Tibial nerve (tissue), 4 donors: ENCODE data around the gene C1orf35. TPM values are rescaled to one million over a fixed set of nuclear protein-coding genes. Genes with fewer than 3 reads are reported as not detected.

Experiments used
- DNase-seq, 2 donors: peaks; one replicate each; pipeline ENCODE4 v3.0.0-alpha.2; 2019; ENCODE audit warnings: low spot score in 2 of 2
- H3K27ac ChIP-seq, 4 donors: fragments of 200-600 bp; sonication (generic) in 3 of 4; one replicate each; pipeline ENCODE4 v1.5.1; 2017 to 2019; ENCODE audit warnings: mild to moderate bottlenecking in 1 of 4
- H3K27me3 ChIP-seq, 2 donors: fragments of 200-600 bp; sonication (generic) in 1 of 2; one replicate each; pipeline versions ENCODE4 v1.5.1 to v1.6.0; 2017 to 2019
- H3K36me3 ChIP-seq, 3 donors: fragments of 200-600 bp; sonication (generic); one replicate each; pipeline ENCODE4 v1.5.1; 2018 to 2019
- H3K4me1 ChIP-seq, 4 donors: fragments of 200-600 bp; sonication (generic) in 3 of 4; one replicate each; pipeline ENCODE4 v1.5.1; 2017 to 2019
- H3K4me3 ChIP-seq, 4 donors: fragments of 200-600 bp; sonication (generic) in 3 of 4; one replicate each; pipeline ENCODE4 v1.5.1; 2017 to 2019; ENCODE audit warnings: mild to moderate bottlenecking in 1 of 4, moderate library complexity in 1 of 4
- H3K9me3 ChIP-seq, 4 donors: fragments of 200-600 bp; sonication (generic) in 3 of 4; one replicate each; pipeline ENCODE4 v1.5.1; 2017 to 2019
- CTCF ChIP-seq, 5 experiments: fragments of 200-600 bp in 3 of 5; fragments of 450-650 bp in 2 of 5; sonication (generic) in 3 of 5; IDR thresholded peaks; one replicate each; pipeline ENCODE4 v1.5.1; 2016 to 2019; ENCODE audit warnings: antibody characterized with exemption in 5 of 5, mild to moderate bottlenecking in 3 of 5, moderate library complexity in 2 of 5
- EP300 ChIP-seq, 2 donors: sonication (generic); formaldehyde crosslinking; IDR thresholded peaks; one replicate each; pipeline ENCODE4 v1.6.1; 2017; ENCODE audit warnings: antibody characterized with exemption in 2 of 2, mild to moderate bottlenecking in 1 of 2
- POLR2A ChIP-seq, 2 donors: fragments of 450-650 bp; IDR thresholded peaks; one replicate each; pipeline ENCODE4 v1.6.1; 2017; ENCODE audit warnings: antibody characterized with exemption in 2 of 2, mild to moderate bottlenecking in 2 of 2, moderate library complexity in 2 of 2
- WGBS, 2 donors: methylation state at CpG; one replicate each; pipeline ENCODE4 v1.1.5; 2018; 5-methylcytosine and 5-hydroxymethylcytosine counted together
- small RNA-seq: library from RNA; depleted of rRNA; stranded (forward); fragments of <200 nt; gene quantifications from one replicate; pipeline ENCODE3, GENCODE V24; 2016
- total RNA-seq, 4 donors: library from RNA; depleted of rRNA; stranded (reverse); fragments of >200 nt; gene quantifications; one replicate each; pipeline ENCODE4 v1.1.0, GENCODE V29; 2016

C1orf35 gene
- total RNA-seq, 4 donors from 2014 or later, result 26.4 to 38.5 (median 27.1) TPM

GRCh38 chr1:228058949-228059633 lies 44.0 kb downstream of the C1orf35 start:
- no peak for TF ChIP-seq CTCF (IDR thresholded peaks at IDR 0.05)
- no peak for TF ChIP-seq EP300 (IDR thresholded peaks at IDR 0.05)
- no peak for TF ChIP-seq POLR2A (IDR thresholded peaks at IDR 0.05)
- DNase-seq, result peak in 1 of 2 donors; percentile 10
- H3K4me1 ChIP-seq, result peaks cover 0 to 22% (median 5%) of the 10 kb centered on the region in 4 donors
- H3K9me3 ChIP-seq, result peaks cover 0 to 21% (median 0%) of the 10 kb centered on the region in 4 donors
- H3K27ac ChIP-seq, result no peak overlapping the region
- H3K36me3 ChIP-seq, result no peaks in the 10 kb centered on the region
- peak overlapping the region in 1 of 4 donors; percentile 27 for H3K4me3 ChIP-seq
- 12 to 15% methylated on average over 28 to 37 of the region's 66 CpGs for WGBS, 2 donors
- H3K27me3 ChIP-seq, result peaks cover 0 to 63% of the 10 kb centered on the region in 2 donors

DNA sequence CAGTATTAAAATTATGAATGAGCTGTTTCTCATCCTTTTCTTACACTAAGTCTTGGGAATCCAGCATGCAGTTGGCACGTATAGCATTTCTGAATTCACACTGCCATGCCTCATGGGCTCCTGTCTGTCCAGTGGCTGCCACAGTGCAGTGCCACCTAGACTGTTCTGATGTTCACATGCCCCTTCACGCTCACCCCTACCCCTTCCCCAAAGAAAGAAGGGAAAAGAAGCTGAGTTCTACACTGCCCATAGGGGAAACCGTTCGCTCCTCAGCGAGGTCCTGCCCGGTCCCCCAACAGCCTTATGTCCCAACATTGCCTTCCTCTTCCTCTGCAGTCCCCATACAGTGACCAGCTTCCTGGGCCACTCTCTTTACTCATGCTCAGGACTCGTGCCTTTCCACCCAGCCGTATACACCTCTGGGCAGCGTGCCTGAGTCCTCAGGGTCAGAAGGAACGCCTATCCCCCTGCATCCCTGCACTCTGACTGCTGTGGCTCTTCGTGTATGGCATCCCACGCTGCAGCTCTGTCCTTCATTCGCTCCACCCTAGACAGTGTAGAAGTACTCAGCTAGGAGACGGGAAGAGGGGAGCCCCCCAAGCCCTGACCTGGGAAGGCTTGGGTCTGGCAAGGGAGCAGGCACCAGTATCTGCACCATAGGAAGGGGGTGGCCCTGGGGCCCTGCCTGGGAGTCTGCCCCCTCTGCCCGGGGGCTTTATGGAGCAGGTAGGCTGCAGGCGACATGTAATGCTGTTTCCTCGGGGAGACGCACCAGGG lies 44.8 kb downstream of the C1orf35 start:
- Histone ChIP-seq H3K4me1 (peaks cover 0 to 22% (median 5%) of the 10 kb centered on the region in 4 donors), H3K27ac (no peak overlapping the region), H3K36me3 (no peaks in the 10 kb centered on the region), H3K9me3 (peaks cover 0 to 22% (median 0%) of the 10 kb centered on the region in 4 donors), H3K4me3 (no peak overlapping the region), H3K27me3 (peaks cover 0 to 63% of the 10 kb centered on the region in 2 donors)
- TF ChIP-seq EP300 (IDR thresholded peaks at IDR 0.05) (no peak), CTCF (IDR thresholded peaks at IDR 0.05) (no peak), POLR2A (IDR thresholded peaks at IDR 0.05) (no peak)
- DNase-seq, result peak in 1 of 2 donors; percentile 7
- WGBS, 2 donors, result 60 to 70% methylated on average over 10 to 14 of the region's 18 CpGs

Small RNA genes lying within 50 kb of the gene (small RNA-seq; reads per million reads assigned to genes)
- not detected for gene AL359510.1

Other genes with a start within 250 kb of the C1orf35 start
- 10 to 100 TPM in 1 of 4 donors, 1 to 10 TPM in 3; 5.1 to 12.8 (median 8.5) TPM for gene WNT9A, start 155.4 kb downstream of the C1orf35 start, total RNA-seq
- gene WNT3A, start 96.3 kb downstream of the C1orf35 start, total RNA-seq, result not detected
- 100 to 1,000 TPM; 251 to 311 (median 258) TPM for gene ARF1, start 20.6 kb downstream of the C1orf35 start, total RNA-seq
- gene MRPL55, start 6.0 kb upstream of the C1orf35 start, total RNA-seq, result 10 to 100 TPM; 68.7 to 83.7 (median 80.0) TPM
- gene GUK1, start 37.0 kb upstream of the C1orf35 start, total RNA-seq, result 100 to 1,000 TPM; 501 to 540 (median 510) TPM
- gene GJC2, start 46.6 kb upstream of the C1orf35 start, total RNA-seq, result 10 to 100 TPM in 2 of 4 donors, 1 to 10 TPM in 2; 6.9 to 15.1 (median 9.9) TPM
- gene IBA57, start 62.5 kb upstream of the C1orf35 start, total RNA-seq, result 10 to 100 TPM in 1 of 4 donors, 1 to 10 TPM in 3; 5.5 to 17.8 (median 9.2) TPM
- 10 to 100 TPM in 3 of 4 donors, 1 to 10 TPM in 1; 8.5 to 22.6 (median 19.0) TPM for gene OBSCN, start 104.7 kb upstream of the C1orf35 start, total RNA-seq